Hematopoietic multipotent progenitor cell treated with erythropoietin and hydrocortisone succinate and interleukin-3 and kit ligand, for 15 days (in vitro differentiated cells): ENCODE data around the gene ZNF681.
"Not testable (repeated sequence)": the region's sequence is repeated elsewhere in the genome, so short reads cannot be mapped to it uniquely, and the experiment has no call there.

ENCODE experiments used
- DNase-seq: peaks from one replicate; pipeline ENCODE4 v3.0.0-alpha.2; 2015; ENCODE audit warnings: low spot score

Gene ZNF681

GRCh38 chr19:23692937-23693336 is 65.8 kb downstream of the ZNF681 start:
- not testable (repeated sequence) for DNase-seq
